ENCODE data around the gene RASAL2. TPM values are rescaled to one million over a fixed set of nuclear protein-coding genes. Genes with fewer than 3 reads are reported as not detected.
A peak's percentile ranks its signal among the peaks of the same experiment; 100 is the strongest.

The RASAL2 gene
- total RNA-seq, 1 donor from 2014 or later = 7.7 TPM

- no peak for TF ChIP-seq CTCF (conservative IDR thresholded peaks at IDR 0.05; ENCODE audit: low read depth, low read length)
- H3K4me3 ChIP-seq (ENCODE audit: low read depth, low read length) = no peak overlapping the region
- no peak for DNase-seq (ENCODE audit: low read depth)
Measured at GRCh38 chr1:178142806-178143205, 48.9 kb downstream of the RASAL2 start.

- no peak overlapping the region for H3K4me3 ChIP-seq (ENCODE audit: low read depth, low read length)
- DNase-seq (ENCODE audit: low read depth) = no peak
- TF ChIP-seq CTCF (conservative IDR thresholded peaks at IDR 0.05; ENCODE audit: low read depth, low read length) = no peak
Measured at GRCh38 chr1:178143730-178144690, 50.1 kb downstream of the RASAL2 start.

- TF ChIP-seq CTCF (conservative IDR thresholded peaks at IDR 0.05; ENCODE audit: low read depth, low read length) = no peak
- no peak for DNase-seq (ENCODE audit: low read depth)
- H3K4me3 ChIP-seq (ENCODE audit: low read depth, low read length) = no peak overlapping the region
Measured at GRCh38 chr1:178145605-178146004, 51.7 kb downstream of the RASAL2 start.

GRCh38 chr1:178146436-178146835 lies 52.5 kb downstream of the RASAL2 start:
- no peak for TF ChIP-seq CTCF (conservative IDR thresholded peaks at IDR 0.05; ENCODE audit: low read depth, low read length)
- H3K4me3 ChIP-seq (ENCODE audit: low read depth, low read length) = no peak overlapping the region
- DNase-seq (ENCODE audit: low read depth) = no peak

GRCh38 chr1:178150610-178151009 lies 56.7 kb downstream of the RASAL2 start:
- no peak for TF ChIP-seq CTCF (conservative IDR thresholded peaks at IDR 0.05; ENCODE audit: low read depth, low read length)
- H3K4me3 ChIP-seq (ENCODE audit: low read depth, low read length) = no peak overlapping the region
- DNase-seq (ENCODE audit: low read depth) = no peak

- no peak overlapping the region for H3K4me3 ChIP-seq (ENCODE audit: low read depth, low read length)
- TF ChIP-seq CTCF (conservative IDR thresholded peaks at IDR 0.05; ENCODE audit: low read depth, low read length) = peak; percentile 27
- peak; percentile 59 for DNase-seq (ENCODE audit: low read depth)
Measured at GRCh38 chr1:178151831-178152230, 57.9 kb downstream of the RASAL2 start.

Measured in epithelial cell of proximal tubule (primary cell).